ENCODE data around the gene GREB1.

- TF ChIP-seq POLR2A (IDR thresholded peaks at IDR 0.05) (no peak), EP300 (IDR thresholded peaks at IDR 0.05) (no peak), POLR2AphosphoS5 (IDR thresholded peaks at IDR 0.05) (no peak)
- TF ChIP-seq, protein P1, sequence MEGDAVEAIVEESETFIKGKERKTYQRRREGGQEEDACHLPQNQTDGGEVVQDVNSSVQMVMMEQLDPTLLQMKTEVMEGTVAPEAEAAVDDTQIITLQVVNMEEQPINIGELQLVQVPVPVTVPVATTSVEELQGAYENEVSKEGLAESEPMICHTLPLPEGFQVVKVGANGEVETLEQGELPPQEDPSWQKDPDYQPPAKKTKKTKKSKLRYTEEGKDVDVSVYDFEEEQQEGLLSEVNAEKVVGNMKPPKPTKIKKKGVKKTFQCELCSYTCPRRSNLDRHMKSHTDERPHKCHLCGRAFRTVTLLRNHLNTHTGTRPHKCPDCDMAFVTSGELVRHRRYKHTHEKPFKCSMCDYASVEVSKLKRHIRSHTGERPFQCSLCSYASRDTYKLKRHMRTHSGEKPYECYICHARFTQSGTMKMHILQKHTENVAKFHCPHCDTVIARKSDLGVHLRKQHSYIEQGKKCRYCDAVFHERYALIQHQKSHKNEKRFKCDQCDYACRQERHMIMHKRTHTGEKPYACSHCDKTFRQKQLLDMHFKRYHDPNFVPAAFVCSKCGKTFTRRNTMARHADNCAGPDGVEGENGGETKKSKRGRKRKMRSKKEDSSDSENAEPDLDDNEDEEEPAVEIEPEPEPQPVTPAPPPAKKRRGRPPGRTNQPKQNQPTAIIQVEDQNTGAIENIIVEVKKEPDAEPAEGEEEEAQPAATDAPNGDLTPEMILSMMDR (IDR thresholded peaks at IDR 0.05), result no peak
These were observed 27.0 kb downstream of the GREB1 start for GRCh38 chr2:11560806-11561205.

Measured in gastroesophageal sphincter (tissue), 3 donors.